Smooth muscle cell (in vitro differentiated cells): Measurements from ENCODE around the gene GINS2. TPM values are rescaled to one million over a fixed set of nuclear protein-coding genes. Genes with fewer than 3 reads are reported as not detected.

Experiments
- DNase-seq: peaks from one replicate; lab custom pipeline; 2025; ENCODE audit not compliant: unreplicated experiment; lab: John Stamatoyannopoulos, UW
- H2AFZ ChIP-seq: fragments of 200-600 bp; sonication (generic); 2 replicates; pipeline ENCODE4 v1.6.0; 2016; ENCODE audit warnings: antibody characterized with exemption, low read depth, mild to moderate bottlenecking
- H3F3A ChIP-seq: fragments of 200-600 bp; sonication (generic); 2 replicates; pipeline ENCODE4 v1.6.0; 2017; ENCODE audit warnings: antibody characterized with exemption, low read depth
- H3K27ac ChIP-seq: fragments of 200-600 bp; sonication (generic); 2 replicates; pipeline ENCODE4 v1.5.1; 2016; ENCODE audit warnings: low read depth, mild to moderate bottlenecking
- H3K27me3 ChIP-seq: fragments of 200-600 bp; sonication (generic); 2 replicates; pipeline ENCODE4 v1.6.1; 2016; ENCODE audit warnings: low read depth, mild to moderate bottlenecking
- H3K36me3 ChIP-seq: fragments of 200-600 bp; sonication (generic); 2 replicates; pipeline ENCODE4 v1.5.1; 2016; ENCODE audit warnings: low read depth
- H3K4me1 ChIP-seq: fragments of 200-600 bp; sonication (generic); 2 replicates; pipeline ENCODE4 v1.5.1; 2016; ENCODE audit warnings: low read depth
- H3K4me2 ChIP-seq: fragments of 200-600 bp; sonication (generic); 2 replicates; pipeline ENCODE4 v1.6.0; 2016; ENCODE audit warnings: mild to moderate bottlenecking
- H3K4me3 ChIP-seq: fragments of 200-600 bp; sonication (generic); 2 replicates; pipeline ENCODE4 v1.5.1; 2016; ENCODE audit warnings: mild to moderate bottlenecking
- H3K79me2 ChIP-seq: fragments of 200-600 bp; sonication (generic); 2 replicates; pipeline ENCODE4 v1.6.0; 2016; ENCODE audit warnings: low read depth, mild to moderate bottlenecking
- H3K9ac ChIP-seq: fragments of 200-600 bp; sonication (generic); 2 replicates; pipeline ENCODE4 v1.6.0; 2016; ENCODE audit warnings: low read depth
- H3K9me3 ChIP-seq: fragments of 200-600 bp; sonication (generic); replicated peaks from 2 replicates; pipeline ENCODE4 v1.5.1; 2016; ENCODE audit warnings: low read depth
- H4K20me1 ChIP-seq: fragments of 200-600 bp; sonication (generic); 2 replicates; pipeline ENCODE4 v1.6.0; 2016; ENCODE audit warnings: low read depth
- WGBS: methylation state at CpG from one replicate; pipeline ENCODE4 v1.1.7; 2016; ENCODE audit warnings: low lambda C conversion rate; 5-methylcytosine and 5-hydroxymethylcytosine counted together
- polyA plus RNA-seq: library from polyadenylated mRNA; unstranded; fragments of >200 nt; fragmentation: Nextera tagmentation; extraction: Ambion mirVana; gene quantifications from 2 replicates; pipeline ENCODE4 v1.2.1, GENCODE V29; 2016
- total RNA-seq: library from RNA; depleted of rRNA; stranded (reverse); fragments of >200 nt; gene quantifications from 2 replicates; pipeline ENCODE4 v1.2.3, GENCODE V29; 2014
- TF ChIP-seq, protein P1 (sequence below): fragments of 200-600 bp; sonication (generic); IDR thresholded peaks from 2 replicates; pipeline ENCODE4 v1.5.1; 2017; ENCODE audit warnings: borderline replicate concordance, mild to moderate bottlenecking, antibody characterized with exemption; ENCODE audit not compliant: insufficient read depth, poor library complexity, severe bottlenecking

GINS2 gene
- total and polyA plus RNA-seq, 2 experiments from 2014 or later, result 6.7 to 10.4 TPM

DNA sequence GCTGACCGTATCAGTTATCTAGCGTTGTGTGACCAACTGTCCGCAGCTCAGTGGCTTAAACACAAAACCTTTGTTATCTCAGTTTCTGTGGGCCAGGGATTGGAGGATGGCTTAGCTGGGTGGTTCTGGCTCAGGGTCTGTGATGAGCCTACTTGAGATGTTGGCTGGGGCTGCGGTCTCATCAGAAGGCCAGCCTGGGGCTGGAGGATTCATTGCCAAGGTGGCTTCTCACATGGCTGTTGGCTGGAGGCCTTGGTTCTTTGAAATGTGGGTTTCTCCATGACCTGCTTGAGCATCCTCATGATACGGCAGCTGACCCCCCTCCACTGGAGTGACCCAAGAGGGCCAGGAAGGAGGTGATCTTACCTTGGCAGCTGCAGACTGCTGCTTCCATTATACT is 58.9 kb downstream of the GINS2 start:
- H3K9ac ChIP-seq, result no peak overlapping the region
- peaks cover 34% of the 10 kb centered on the region for H3K4me1 ChIP-seq
- H3K79me2 ChIP-seq, result peaks cover 68% of the 10 kb centered on the region
- TF ChIP-seq, protein P1, sequence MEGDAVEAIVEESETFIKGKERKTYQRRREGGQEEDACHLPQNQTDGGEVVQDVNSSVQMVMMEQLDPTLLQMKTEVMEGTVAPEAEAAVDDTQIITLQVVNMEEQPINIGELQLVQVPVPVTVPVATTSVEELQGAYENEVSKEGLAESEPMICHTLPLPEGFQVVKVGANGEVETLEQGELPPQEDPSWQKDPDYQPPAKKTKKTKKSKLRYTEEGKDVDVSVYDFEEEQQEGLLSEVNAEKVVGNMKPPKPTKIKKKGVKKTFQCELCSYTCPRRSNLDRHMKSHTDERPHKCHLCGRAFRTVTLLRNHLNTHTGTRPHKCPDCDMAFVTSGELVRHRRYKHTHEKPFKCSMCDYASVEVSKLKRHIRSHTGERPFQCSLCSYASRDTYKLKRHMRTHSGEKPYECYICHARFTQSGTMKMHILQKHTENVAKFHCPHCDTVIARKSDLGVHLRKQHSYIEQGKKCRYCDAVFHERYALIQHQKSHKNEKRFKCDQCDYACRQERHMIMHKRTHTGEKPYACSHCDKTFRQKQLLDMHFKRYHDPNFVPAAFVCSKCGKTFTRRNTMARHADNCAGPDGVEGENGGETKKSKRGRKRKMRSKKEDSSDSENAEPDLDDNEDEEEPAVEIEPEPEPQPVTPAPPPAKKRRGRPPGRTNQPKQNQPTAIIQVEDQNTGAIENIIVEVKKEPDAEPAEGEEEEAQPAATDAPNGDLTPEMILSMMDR, result no peak
- 95% methylated on average over 5 of the region's 5 CpGs for WGBS
- no peak for DNase-seq
- no peaks in the 10 kb centered on the region for H3K36me3 ChIP-seq
- no peaks in the 10 kb centered on the region for H3K27me3 ChIP-seq
- no peaks in the 10 kb centered on the region for H3F3A ChIP-seq
- no peaks in the 10 kb centered on the region for H3K9me3 ChIP-seq
- no peak overlapping the region for H3K27ac ChIP-seq
- peaks cover 100% of the 10 kb centered on the region for H4K20me1 ChIP-seq
- no peak overlapping the region for H3K4me2 ChIP-seq
- no peak overlapping the region for H2AFZ ChIP-seq
- no peak overlapping the region for H3K4me3 ChIP-seq

DNA sequence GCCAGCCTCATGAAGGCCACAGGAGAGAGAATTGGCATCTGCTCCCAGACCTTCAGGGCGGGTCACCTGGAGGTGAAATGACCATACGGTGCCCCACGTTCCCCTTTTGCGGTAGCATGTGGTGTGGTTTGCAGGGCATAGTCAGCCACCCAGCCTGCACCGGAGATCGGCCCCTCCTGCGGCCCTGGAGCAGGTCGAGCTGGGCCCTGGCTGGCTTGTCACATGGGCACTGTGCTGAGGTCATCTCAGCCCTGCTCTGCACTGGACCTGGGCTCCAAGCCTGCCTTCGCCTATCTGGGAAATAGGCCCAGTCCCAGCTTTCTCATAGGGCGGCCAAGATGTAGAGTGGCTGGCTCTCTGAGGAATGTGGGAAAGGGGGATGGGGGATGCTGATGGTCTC is 59.4 kb downstream of the GINS2 start:
- Histone ChIP-seq H3K4me1 (peaks cover 34% of the 10 kb centered on the region), H3K27me3 (no peaks in the 10 kb centered on the region), H4K20me1 (peaks cover 100% of the 10 kb centered on the region), H2AFZ (no peak overlapping the region), H3K36me3 (no peaks in the 10 kb centered on the region), H3K79me2 (peaks cover 71% of the 10 kb centered on the region), H3K9me3 (no peaks in the 10 kb centered on the region), H3K4me2 (no peak overlapping the region), H3F3A (no peaks in the 10 kb centered on the region), H3K27ac (no peak overlapping the region), H3K9ac (no peak overlapping the region), H3K4me3 (no peak overlapping the region)
- WGBS, result 97% methylated on average over 10 of the region's 10 CpGs
- DNase-seq, result no peak
- TF ChIP-seq, protein P1, result no peak

DNA sequence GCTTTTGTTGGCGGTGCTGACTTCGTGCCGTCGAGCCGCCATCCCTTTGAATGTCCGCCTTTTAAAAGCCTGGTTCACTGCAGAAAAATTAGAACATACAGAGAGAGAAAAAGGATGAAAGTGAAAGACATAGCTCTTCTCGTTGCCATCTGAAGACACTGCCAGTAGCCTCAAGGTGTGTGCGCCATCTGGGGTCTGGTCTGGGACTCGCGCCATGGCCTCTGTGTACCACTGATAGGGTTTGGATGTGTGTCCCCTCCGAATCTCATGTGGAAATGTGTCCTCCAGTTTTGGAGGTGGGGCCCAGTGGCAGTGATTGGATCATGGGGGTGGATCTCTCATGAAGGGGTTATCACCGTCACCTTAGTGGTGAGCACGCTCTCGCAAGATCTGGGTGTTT is 60.1 kb downstream of the GINS2 start:
- Histone ChIP-seq H3K9ac (no peak overlapping the region), H3K36me3 (no peaks in the 10 kb centered on the region), H3K4me3 (no peak overlapping the region), H3K27ac (no peak overlapping the region), H3K27me3 (no peaks in the 10 kb centered on the region), H3K79me2 (peaks cover 71% of the 10 kb centered on the region), H3K4me1 (peaks cover 34% of the 10 kb centered on the region), H3K9me3 (no peaks in the 10 kb centered on the region), H4K20me1 (peaks cover 100% of the 10 kb centered on the region), H3K4me2 (no peak overlapping the region), H2AFZ (no peak overlapping the region), H3F3A (no peaks in the 10 kb centered on the region)
- WGBS, result 96% methylated on average over 14 of the region's 14 CpGs
- DNase-seq, result no peak
- TF ChIP-seq, protein P1, result no peak

DNA sequence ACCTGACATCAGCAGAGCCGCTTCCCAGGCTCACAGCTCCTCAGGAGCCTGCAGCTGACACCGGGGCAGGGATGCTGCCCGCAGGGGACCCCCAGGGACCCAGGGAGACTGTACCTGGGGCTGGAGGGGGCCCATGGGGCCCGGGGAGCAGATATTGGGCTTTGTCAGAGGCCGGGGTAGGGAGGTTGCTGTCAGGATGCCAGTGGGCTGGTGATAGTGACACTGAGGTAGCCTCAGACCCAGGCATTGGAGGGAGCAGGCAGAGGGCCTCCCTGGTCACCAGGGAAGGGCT is 60.5 kb downstream of the GINS2 start:
- Histone ChIP-seq H3F3A (no peaks in the 10 kb centered on the region), H3K79me2 (peaks cover 71% of the 10 kb centered on the region), H3K36me3 (no peaks in the 10 kb centered on the region), H3K27ac (no peak overlapping the region), H3K4me3 (no peak overlapping the region), H3K9me3 (no peaks in the 10 kb centered on the region), H3K4me1 (peaks cover 34% of the 10 kb centered on the region), H3K4me2 (no peak overlapping the region), H4K20me1 (peaks cover 100% of the 10 kb centered on the region), H2AFZ (no peak overlapping the region), H3K9ac (no peak overlapping the region), H3K27me3 (no peaks in the 10 kb centered on the region)
- WGBS, result 96% methylated on average over 5 of the region's 5 CpGs
- no peak for DNase-seq
- TF ChIP-seq, protein P1, result no peak
